Epithelial cell of proximal tubule (primary cell): ENCODE measurements around the gene AR. TPM values are rescaled to one million over a fixed set of nuclear protein-coding genes. Genes with fewer than 3 reads are reported as not detected.

Source experiments
- DNase-seq: peaks from one replicate; pipeline ENCODE4 v3.0.0-alpha.2; 2011; ENCODE audit warnings: low read depth
- H3K4me3 ChIP-seq: 2 replicates; pipeline ENCODE4 v1.5.1; 2011; ENCODE audit warnings: low read depth, mild to moderate bottlenecking, low read length
- total RNA-seq: library from RNA; depleted of rRNA; stranded (reverse); fragments of >200 nt; gene quantifications from 2 replicates; pipeline ENCODE4 v1.2.3, GENCODE V29; 2015
- TF ChIP-seq, protein P1 (sequence below): conservative IDR thresholded peaks from 2 replicates; pipeline ENCODE4 v1.5.1; 2012; ENCODE audit warnings: low read depth, mild to moderate bottlenecking, low read length

The AR gene
- total RNA-seq, 1 donor from 2014 or later, result 0.40 TPM

DNA sequence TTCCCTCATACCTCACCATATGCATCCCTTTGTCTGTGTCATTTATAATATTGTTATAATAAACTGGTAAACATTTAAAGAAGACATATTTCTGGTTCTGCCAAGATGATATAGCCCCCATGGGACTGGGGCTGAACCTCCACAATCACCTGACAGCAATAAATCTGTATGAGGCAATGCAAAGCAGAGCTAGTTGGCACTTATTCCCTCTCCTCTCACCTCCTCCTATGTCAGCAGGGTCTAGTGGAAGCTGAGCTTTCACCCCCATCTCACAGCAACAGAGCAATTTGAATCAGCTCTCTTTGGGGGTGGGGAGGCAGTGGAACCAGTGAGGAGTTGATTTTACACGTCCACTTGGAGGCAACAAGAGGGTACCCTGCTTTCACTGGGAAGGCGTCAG is 206.9 kb downstream of the AR start:
- DNase-seq, result no peak

DNA sequence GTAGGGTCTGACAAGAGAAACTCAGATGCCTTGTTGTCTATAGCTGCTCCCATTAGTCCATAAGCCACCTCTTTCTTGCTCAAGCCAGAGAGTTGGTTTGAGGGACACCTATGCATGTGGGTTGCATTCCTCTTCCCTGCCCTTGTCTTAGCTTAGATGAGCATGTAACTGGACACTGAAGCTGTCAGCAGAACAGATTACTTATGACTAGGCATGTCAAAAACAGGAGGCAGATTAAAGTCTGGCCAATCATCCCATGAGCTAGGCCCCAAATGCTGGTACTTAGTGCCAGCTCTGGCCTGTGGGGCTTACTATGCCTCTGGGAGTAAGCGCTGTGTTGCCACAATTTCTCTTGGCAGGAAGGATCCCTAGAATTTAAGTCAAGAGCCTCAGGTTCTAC is 215.2 kb downstream of the AR start:
- TF ChIP-seq, protein P1, sequence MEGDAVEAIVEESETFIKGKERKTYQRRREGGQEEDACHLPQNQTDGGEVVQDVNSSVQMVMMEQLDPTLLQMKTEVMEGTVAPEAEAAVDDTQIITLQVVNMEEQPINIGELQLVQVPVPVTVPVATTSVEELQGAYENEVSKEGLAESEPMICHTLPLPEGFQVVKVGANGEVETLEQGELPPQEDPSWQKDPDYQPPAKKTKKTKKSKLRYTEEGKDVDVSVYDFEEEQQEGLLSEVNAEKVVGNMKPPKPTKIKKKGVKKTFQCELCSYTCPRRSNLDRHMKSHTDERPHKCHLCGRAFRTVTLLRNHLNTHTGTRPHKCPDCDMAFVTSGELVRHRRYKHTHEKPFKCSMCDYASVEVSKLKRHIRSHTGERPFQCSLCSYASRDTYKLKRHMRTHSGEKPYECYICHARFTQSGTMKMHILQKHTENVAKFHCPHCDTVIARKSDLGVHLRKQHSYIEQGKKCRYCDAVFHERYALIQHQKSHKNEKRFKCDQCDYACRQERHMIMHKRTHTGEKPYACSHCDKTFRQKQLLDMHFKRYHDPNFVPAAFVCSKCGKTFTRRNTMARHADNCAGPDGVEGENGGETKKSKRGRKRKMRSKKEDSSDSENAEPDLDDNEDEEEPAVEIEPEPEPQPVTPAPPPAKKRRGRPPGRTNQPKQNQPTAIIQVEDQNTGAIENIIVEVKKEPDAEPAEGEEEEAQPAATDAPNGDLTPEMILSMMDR, result no peak
- no peak overlapping the region for H3K4me3 ChIP-seq
- DNase-seq, result no peak

More for the DNA sequence above, 206.9 kb downstream of the AR start:
- no peak overlapping the region for H3K4me3 ChIP-seq
- TF ChIP-seq, protein P1, result no peak

DNA sequence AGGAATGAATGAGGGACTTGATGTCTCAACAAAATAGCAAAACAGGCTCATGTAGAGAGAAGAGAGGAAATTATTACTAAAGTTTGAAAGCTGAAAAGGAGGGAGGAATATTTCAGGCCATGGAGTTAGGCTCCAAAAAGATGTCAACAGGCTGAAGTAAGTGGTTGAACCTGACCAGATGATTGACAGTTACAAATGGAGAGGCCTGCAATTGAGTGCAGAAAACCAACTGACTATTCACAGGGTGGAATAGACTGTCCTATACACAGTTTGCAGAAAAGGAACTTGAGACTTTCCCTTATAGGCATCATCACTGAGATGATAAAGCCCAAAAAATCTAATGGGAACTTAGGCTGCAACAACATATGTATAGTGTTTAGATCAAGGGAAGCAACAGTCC is 233.3 kb downstream of the AR start:
- no peak for DNase-seq
- TF ChIP-seq, protein P1, result no peak

DNA sequence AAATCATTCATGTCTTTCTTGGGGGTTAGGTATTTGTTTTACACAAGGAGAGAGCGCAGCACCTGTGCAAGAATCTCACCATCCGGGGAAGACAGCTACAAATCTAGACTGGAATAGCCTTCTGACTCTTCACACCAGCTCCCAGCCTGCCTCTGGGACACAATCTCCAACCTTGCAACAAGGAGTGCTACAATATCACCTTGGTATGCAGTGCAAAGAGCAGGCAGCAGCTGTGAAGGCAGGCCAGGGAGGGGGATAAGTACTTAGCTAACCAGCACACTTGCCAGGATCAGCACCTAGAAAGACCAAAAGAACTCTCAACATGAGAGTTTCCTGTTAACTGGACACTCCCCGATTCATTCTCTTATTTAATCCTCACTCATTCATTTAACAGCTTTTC is 235.3 kb downstream of the AR start:
- no peak for DNase-seq
- TF ChIP-seq, protein P1, result no peak
- H3K4me3 ChIP-seq, result no peak overlapping the region

More for the DNA sequence above, 233.3 kb downstream of the AR start:
- H3K4me3 ChIP-seq, result no peak overlapping the region
